Activated naive CD8-positive, alpha-beta T cell treated with anti-CD3 and anti-CD28 coated beads, Interleukin-2, amount 50 U/mL, for 24 hours (primary cell): ENCODE results near the gene CISTR.

Experiments
- ATAC-seq: fragments of 150-1000 bp; cut with Tn5 transposase; one replicate; pipeline ENCODE4 v1.10.0; 2021
- DNase-seq: peaks from one replicate; pipeline ENCODE4 v3.0.0; 2021
- H3K27ac Mint-ChIP-seq: one replicate; pipeline ENCODE4 v1.8.0; 2021; ENCODE audit warnings: mild to moderate bottlenecking, mixed read lengths
- H3K27me3 Mint-ChIP-seq: one replicate; pipeline ENCODE4 v1.8.0; 2021; ENCODE audit warnings: mixed read lengths
- H3K36me3 Mint-ChIP-seq: one replicate; pipeline ENCODE4 v1.8.0; 2021; ENCODE audit warnings: low read depth, mixed read lengths
- H3K4me1 Mint-ChIP-seq: one replicate; pipeline ENCODE4 v1.8.0; 2021; ENCODE audit warnings: mixed read lengths
- H3K4me3 Mint-ChIP-seq: one replicate; pipeline ENCODE4 v1.8.0; 2021; ENCODE audit warnings: mild to moderate bottlenecking, moderate library complexity, mixed read lengths
- H3K9me3 Mint-ChIP-seq: one replicate; pipeline ENCODE4 v1.8.0; 2021; ENCODE audit warnings: mixed read lengths

CISTR gene

DNA sequence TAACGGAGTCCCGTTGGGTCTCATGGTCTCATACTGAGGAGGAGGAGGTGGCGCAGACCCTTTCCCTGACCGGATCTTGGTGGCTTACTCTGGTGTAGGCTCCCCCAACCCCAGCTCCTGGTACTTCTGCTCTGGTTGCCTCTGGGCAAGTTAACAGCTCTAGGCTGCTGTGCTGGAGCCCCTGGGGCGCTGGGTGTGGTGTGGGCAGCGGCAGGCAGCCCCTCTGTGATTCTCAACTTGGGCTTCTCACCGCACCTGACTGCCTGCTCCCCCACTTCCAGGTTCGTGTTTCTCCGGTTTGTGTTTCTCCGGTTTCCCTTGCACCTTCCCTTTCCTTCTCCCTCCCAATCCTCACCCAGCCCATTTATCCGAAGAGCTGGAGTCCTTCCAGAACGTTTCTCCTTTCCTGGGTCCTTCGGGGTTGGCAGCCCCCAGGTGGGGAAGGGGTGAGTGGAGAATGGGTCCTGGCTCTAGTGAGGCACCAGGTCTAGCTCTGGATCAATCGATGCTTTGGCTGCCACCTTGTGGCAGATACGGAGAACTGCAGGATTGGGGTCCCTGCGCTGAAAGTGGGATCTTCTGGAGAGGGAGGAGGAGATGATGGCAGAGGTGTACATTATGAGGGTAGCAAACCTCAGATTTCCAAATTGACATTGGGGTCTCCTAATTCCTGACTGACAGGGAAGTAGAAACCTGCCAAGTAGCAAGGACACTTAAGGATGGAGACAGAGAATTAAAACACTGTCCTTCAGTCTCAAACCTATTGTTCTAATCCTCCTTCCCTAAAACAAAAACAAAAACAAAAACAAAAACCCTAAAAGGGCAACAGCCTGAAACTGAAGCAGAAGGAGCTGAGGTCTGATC lies 8.3 kb downstream of the CISTR start:
- Mint-ChIP-seq H3K36me3 (no peaks in the 10 kb centered on the region), H3K27me3 (peaks cover 65% of the 10 kb centered on the region), H3K9me3 (no peaks in the 10 kb centered on the region), H3K4me3 (peak overlapping the region; percentile 30), H3K27ac (no peak overlapping the region), H3K4me1 (peaks cover 26% of the 10 kb centered on the region)
- peak; percentile 62 for ATAC-seq
- DNase-seq, result peak; percentile 56

DNA sequence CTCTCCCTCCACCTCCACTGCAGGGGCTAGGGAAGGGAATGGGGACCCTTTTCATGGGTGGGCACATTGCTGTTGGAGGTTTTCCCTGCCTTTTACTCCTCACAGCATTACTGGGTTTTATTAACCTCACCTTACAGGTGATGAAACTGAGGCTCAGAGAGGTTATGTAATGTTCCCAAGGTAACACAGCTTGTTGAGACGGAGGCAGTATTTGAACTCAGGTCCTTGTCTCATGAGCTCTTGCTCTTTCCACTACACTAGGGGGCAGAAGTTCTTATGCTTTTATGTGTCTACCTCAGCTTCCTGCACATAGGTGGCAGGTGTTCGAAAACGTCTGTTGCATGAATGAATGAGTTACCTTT lies 11.7 kb downstream of the CISTR start:
- H3K9me3 Mint-ChIP-seq, result no peaks in the 10 kb centered on the region
- no peaks in the 10 kb centered on the region for H3K36me3 Mint-ChIP-seq
- no peak for DNase-seq
- H3K4me1 Mint-ChIP-seq, result peaks cover 18% of the 10 kb centered on the region
- H3K4me3 Mint-ChIP-seq, result no peak overlapping the region
- peaks cover 60% of the 10 kb centered on the region for H3K27me3 Mint-ChIP-seq
- no peak for ATAC-seq
- no peak overlapping the region for H3K27ac Mint-ChIP-seq

DNA sequence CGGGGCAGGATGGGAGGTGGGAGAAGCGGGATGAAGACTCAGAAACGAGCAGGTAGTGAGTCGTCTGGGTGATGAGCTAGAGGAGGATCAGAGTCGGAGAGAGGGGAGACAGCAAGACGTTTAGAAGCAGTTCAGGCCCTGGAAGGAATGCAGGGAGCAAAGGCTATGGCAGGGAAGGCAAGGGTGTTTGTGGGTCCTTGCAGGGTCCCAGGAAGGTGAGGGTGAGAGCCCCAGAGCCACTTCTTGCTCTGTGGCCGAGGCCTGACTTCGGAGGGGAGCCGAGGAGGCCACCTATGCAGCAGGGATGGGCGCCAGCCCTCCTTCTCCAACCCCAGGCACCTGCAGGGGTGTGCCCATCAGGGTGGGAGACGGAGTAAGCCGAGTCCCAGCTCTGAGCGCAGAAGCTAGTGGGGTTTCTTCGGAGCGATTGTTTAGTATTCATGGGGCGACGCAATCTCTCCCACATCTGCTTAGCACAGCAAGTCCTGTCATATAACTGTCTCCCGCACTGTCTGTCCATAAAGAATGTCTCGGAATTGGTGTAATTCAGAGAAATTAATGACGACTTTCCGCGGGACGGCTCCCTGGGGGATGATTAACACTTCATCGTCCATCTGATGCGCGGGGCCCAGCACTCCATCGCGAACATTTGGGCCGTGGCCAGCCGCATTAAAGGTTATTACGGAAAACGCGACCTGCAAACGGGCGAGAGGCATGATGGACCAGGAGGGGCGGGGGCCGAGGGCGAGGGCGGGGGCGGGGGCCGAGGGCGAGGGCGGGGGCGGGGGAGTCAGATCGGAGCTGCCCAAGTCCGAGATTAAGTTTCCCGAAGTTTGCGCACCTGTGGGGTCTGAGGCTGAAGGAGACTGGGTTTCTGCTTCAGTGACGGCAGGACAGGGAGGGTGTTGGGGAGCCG lies 12.3 kb downstream of the CISTR start:
- Mint-ChIP-seq H3K4me3 (peak overlapping the region; percentile 58), H3K4me1 (peaks cover 18% of the 10 kb centered on the region), H3K27ac (no peak overlapping the region), H3K36me3 (no peaks in the 10 kb centered on the region), H3K9me3 (no peaks in the 10 kb centered on the region), H3K27me3 (peaks cover 53% of the 10 kb centered on the region)
- DNase-seq (no peak), ATAC-seq (no peak)

DNA sequence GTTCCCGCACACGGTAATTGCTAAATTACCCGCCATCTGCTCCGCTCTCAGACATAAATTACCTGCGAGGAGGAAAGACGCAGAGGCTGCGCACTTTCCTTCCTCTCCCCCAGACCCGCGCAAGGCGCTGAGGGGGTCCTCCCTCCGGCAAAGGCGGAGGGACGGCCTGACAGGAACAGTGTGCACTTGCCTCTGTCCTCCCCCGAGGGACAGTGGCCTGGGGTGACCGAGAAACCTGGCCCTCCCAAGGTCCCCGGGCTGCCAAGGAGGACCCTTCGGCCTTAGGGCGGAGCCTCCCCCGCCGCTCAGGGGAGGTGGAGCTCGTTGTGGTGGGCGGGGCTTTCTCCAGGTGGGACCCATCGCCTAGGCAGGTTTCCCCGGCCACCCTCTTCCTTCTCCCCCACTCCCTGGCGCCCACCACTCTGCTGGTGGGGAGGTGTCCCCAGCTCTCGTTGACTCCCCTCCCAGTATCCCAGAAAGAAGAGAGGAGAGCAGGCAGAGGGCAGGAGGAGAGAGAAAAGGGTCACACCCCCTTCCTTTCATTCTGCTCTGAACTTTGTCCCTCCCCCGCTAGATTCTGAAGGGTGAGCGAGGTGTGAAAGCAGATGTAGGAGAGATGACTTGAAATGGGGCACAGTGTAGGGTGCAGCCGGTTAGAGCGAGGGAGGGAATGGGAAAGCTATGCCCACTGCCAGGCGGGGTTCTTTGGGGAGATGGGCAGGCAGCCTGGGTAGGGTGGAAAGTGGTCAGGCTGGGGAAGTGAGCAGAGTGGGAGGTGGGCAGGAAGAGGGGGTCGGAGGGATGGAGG lies 13.2 kb downstream of the CISTR start:
- Mint-ChIP-seq H3K4me1 (peaks cover 17% of the 10 kb centered on the region), H3K27ac (no peak overlapping the region), H3K27me3 (peaks cover 46% of the 10 kb centered on the region), H3K4me3 (peak overlapping the region; percentile 58), H3K9me3 (no peaks in the 10 kb centered on the region), H3K36me3 (no peaks in the 10 kb centered on the region)
- peak; percentile 43 for DNase-seq
- ATAC-seq, result peak; percentile 58

DNA sequence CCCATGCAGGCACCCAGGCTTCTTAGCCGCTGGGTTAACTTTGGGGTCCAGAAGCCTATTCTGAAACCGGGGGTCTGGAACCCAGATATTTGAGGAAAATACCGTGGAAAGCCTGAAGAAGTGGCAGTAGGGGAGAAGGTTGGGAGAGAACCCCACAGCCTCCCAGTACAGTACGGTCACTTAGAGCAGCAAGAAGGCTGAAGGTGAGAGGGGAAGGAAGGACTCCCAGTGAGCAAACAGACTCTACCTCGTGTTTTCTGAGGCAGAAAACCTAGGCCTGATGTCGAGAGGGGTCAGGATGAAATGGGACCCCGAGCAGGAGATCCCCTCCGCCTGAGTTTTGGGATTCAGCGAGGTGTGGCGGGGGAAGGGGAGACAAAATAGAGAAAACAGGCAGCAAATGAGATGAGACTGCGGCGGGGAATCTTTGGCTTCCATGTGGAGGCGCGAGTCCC lies 13.8 kb downstream of the CISTR start:
- H3K4me1 Mint-ChIP-seq, result peaks cover 13% of the 10 kb centered on the region
- peaks cover 41% of the 10 kb centered on the region for H3K27me3 Mint-ChIP-seq
- no peak overlapping the region for H3K27ac Mint-ChIP-seq
- no peaks in the 10 kb centered on the region for H3K36me3 Mint-ChIP-seq
- no peaks in the 10 kb centered on the region for H3K9me3 Mint-ChIP-seq
- DNase-seq, result no peak
- ATAC-seq, result no peak
- H3K4me3 Mint-ChIP-seq, result peak overlapping the region; percentile 30

DNA sequence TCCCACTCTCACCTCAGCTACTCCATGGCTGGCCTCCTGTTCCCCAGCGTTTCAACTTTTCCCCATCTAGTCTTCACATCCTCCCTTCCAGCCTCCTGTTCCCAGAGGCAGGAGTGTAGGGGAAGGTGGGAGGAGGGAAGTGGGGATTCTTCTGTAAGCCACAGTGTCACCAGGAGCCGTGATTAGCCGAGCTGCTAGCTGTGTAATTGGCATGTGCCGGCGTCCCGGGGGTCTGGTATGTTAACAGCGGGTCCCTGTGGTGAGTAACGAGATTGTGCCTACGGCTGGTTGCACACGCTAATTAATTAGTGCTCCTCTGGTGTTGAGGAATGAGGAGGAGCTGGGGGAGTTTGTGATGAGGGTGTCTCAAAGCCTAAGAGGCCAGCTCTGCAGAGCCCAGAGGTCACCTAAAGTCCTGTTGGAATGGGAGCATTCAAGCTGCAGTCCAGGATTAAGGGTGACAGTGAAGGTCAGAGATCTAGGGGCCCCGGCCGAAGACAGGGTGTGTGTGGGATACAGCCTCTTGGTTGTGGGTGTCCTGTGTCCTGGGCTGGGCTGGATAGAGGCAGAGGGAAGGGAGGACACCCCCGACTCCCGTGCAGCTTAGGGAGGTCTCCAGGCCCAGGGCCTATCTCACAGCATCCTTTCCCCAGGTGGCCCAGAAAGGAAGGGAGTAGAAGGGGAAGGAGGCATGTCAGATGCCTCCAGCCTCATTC lies 14.5 kb downstream of the CISTR start:
- no peak overlapping the region for H3K4me3 Mint-ChIP-seq

DNA sequence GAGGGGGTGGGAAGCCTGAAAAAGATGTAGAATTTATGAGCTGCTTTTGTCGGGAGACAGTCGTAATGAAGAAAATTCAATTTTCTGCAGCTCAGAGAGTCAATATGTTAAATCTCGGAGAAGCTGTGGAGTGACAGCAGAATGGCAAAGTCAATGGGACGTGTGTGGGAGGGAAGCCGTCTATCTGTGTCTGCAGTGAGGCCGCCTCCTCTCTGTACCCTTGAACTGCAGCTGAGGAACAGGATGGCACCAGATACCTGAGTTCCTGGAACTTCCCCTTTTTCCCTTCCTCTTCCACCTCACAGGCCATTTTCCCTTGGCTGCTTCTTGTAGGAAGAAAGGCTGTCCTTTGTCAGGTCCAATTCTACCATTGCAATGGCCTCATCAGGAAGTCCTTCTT lies 15.2 kb downstream of the CISTR start:
- Mint-ChIP-seq H3K36me3 (no peaks in the 10 kb centered on the region), H3K4me3 (no peak overlapping the region), H3K27ac (no peak overlapping the region), H3K4me1 (peaks cover 13% of the 10 kb centered on the region), H3K27me3 (peaks cover 35% of the 10 kb centered on the region), H3K9me3 (no peaks in the 10 kb centered on the region)
- ATAC-seq (no peak), DNase-seq (no peak)

More for the DNA sequence above, 14.5 kb downstream of the CISTR start:
- no peak for DNase-seq
- H3K9me3 Mint-ChIP-seq, result no peaks in the 10 kb centered on the region
- H3K36me3 Mint-ChIP-seq, result no peaks in the 10 kb centered on the region
- no peak overlapping the region for H3K27ac Mint-ChIP-seq
- peaks cover 37% of the 10 kb centered on the region for H3K27me3 Mint-ChIP-seq
- no peak for ATAC-seq
- H3K4me1 Mint-ChIP-seq, result peaks cover 13% of the 10 kb centered on the region

DNA sequence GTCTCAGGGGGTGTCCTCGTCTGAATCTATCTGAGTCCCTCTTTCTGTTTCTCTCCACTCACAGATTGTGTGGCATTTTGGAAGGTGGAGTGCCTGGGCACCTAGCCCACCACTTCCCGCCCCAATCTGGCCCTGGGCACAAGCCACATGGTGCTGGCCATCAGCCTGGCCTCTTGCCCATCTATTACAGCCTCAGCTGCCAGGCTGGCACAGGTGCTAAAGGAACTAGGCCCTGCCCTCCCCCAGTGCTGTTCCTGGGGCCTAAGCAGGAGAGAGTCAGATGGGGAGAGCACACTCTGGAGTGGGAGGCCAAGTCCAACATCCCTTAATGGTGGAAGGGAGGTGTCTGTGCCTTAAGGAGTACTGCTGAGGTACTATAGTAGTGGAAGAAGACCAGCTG lies 16.2 kb downstream of the CISTR start:
- ATAC-seq (no peak), DNase-seq (no peak)
- peaks cover 13% of the 10 kb centered on the region for H3K4me1 Mint-ChIP-seq
- no peaks in the 10 kb centered on the region for H3K36me3 Mint-ChIP-seq
- peaks cover 37% of the 10 kb centered on the region for H3K27me3 Mint-ChIP-seq
- H3K27ac Mint-ChIP-seq, result no peak overlapping the region
- no peaks in the 10 kb centered on the region for H3K9me3 Mint-ChIP-seq
- no peak overlapping the region for H3K4me3 Mint-ChIP-seq

DNA sequence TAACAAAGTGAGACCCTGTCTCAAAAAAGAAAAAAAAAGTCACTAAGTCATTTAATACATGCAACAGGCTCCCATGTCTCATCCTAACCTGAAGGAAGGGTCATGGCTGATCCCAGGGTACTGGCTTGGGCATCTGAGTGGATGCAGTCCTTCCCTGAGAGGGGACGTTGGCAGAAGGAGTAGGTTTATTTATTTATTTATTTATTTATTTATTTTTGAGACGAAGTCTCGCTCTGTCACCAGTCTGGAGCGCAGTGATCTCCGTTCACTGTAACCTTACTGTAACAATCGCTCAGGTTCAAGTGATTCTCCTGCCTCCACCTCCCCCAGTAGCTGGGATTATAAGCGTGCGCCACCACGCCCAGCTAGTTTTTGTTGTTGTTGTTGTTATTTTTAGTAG lies 17.4 kb downstream of the CISTR start:
- peaks cover 34% of the 10 kb centered on the region for H3K27me3 Mint-ChIP-seq
- H3K9me3 Mint-ChIP-seq, result no peaks in the 10 kb centered on the region
- no peaks in the 10 kb centered on the region for H3K36me3 Mint-ChIP-seq
- DNase-seq (no peak), ATAC-seq (no peak)
- no peak overlapping the region for H3K27ac Mint-ChIP-seq
- peaks cover 11% of the 10 kb centered on the region for H3K4me1 Mint-ChIP-seq
- H3K4me3 Mint-ChIP-seq, result no peak overlapping the region

DNA sequence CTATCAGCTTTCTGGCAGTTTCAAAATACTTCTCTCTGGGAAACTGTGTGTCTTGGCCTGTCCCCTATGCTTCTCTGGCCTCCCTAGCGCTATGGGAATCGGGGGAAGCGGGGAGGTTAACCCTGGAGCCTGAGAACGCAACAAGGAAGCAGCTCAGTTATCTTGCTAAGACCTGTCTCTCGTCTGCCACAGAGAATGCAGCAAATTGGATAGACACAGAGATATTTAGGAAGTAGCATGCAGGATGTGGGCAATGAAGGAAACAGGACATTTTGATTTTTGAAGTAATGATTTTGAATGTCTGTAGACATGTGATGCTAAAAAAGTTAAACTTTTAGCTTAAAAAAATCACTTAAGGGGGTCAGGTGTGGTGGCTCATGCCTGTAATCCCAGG lies 18.0 kb downstream of the CISTR start:
- DNase-seq (no peak), ATAC-seq (no peak)
- H3K27me3 Mint-ChIP-seq, result peaks cover 28% of the 10 kb centered on the region
- no peaks in the 10 kb centered on the region for H3K36me3 Mint-ChIP-seq
- no peaks in the 10 kb centered on the region for H3K9me3 Mint-ChIP-seq
- no peak overlapping the region for H3K27ac Mint-ChIP-seq
- no peak overlapping the region for H3K4me3 Mint-ChIP-seq
- H3K4me1 Mint-ChIP-seq, result peaks cover 6% of the 10 kb centered on the region

DNA sequence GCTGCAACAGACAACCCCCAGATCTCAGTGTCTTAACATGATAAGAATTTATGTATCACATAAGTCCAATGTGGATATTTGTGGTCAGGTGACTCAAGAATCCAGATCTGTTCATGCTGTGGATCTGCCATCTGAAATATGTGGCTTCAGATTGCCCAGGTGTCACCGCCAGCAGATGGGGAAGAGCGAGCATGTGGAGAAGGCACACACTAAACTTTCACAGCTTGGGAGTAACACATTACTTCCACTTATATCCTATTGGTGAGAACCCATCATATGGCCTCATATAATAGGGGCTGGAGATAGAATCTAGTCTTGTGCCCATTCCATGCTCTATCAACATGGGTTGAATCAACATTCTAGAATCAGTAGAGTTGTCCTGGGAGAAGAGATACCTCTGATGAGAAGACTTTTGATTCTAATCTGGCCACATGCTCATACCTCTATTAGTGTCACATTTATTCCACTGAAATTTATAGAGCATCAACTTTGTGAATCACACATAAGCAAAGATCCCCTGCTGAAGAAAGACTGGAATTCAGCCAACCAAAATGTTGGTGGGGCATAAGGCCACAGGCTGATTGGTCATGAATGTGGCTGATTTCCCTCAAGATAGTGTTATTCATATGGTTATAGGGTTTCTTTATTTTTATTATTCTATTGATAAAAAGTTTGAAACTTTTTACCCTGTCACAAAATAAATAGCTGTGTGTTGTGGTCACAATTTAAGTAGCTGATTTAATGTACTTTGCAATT lies 18.6 kb downstream of the CISTR start:
- peaks cover 25% of the 10 kb centered on the region for H3K27me3 Mint-ChIP-seq
- H3K36me3 Mint-ChIP-seq, result no peaks in the 10 kb centered on the region
- no peak overlapping the region for H3K4me3 Mint-ChIP-seq
- DNase-seq, result no peak
- no peak for ATAC-seq
- peaks cover 6% of the 10 kb centered on the region for H3K4me1 Mint-ChIP-seq
- H3K27ac Mint-ChIP-seq, result no peak overlapping the region
- H3K9me3 Mint-ChIP-seq, result no peaks in the 10 kb centered on the region

DNA sequence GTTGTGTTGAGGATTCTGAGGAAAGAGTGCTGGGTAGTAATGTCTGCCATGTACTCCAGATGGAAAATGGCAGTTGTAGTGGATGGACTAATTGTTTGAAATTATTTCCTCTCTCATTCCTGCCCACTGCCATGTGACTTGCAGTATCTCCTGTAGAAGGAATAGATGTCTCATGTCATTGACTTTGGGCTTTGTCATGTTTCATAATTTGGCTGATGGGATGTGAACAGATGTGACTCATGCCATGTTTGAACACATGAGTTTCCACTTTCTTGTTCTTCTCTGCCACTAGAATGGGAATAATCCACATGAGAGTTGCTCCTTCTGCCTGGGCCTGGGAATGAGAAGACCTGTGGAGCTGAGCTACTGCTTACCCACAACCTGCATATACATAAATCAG lies 22.1 kb downstream of the CISTR start:
- Mint-ChIP-seq H3K4me3 (no peak overlapping the region), H3K27ac (no peak overlapping the region), H3K36me3 (no peaks in the 10 kb centered on the region), H3K4me1 (peaks cover 22% of the 10 kb centered on the region), H3K9me3 (no peaks in the 10 kb centered on the region), H3K27me3 (peaks cover 6% of the 10 kb centered on the region)
- no peak for DNase-seq
- ATAC-seq, result no peak

DNA sequence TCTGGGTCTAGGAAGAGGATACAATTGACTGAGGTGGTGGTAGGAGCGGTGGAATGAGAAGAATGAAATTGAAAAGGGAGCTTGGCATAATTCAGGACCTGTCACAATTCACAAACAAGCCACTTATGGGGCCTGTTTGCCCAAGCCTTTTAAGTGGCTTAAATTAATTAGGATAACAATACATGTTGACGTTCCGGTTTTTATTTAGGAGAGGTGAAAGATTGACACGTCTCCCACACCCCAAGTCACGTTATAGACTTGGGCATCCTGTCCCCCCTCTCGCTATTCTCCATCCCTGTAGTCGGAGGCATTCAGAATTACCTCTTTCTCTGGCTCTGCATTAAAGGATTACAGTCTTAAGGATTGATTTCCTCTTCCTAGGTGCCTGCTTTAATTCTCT lies 23.6 kb downstream of the CISTR start:
- Mint-ChIP-seq H3K27ac (peak overlapping the region; percentile 81), H3K36me3 (no peaks in the 10 kb centered on the region), H3K4me1 (peaks cover 22% of the 10 kb centered on the region), H3K4me3 (peak overlapping the region; percentile 89), H3K27me3 (peaks cover 6% of the 10 kb centered on the region), H3K9me3 (no peaks in the 10 kb centered on the region)
- no peak for DNase-seq
- ATAC-seq, result no peak
